HCT116 (cell line): ENCODE measurements around the gene KCND3. TPM values are rescaled to one million over a fixed set of nuclear protein-coding genes. Genes with fewer than 3 reads are reported as not detected.

Experiments
- ATAC-seq: fragments of 200-7000 bp; cut with Tn5 transposase; 2 replicates; pipeline ENCODE4 v1.9.1; 2020; ENCODE audit warnings: mild to moderate bottlenecking, moderate library complexity
- BruUV-seq: library from RNA; stranded (reverse); fragments of 400-500 nt; replicated peaks from 2 replicates; lab custom pipeline; 2021; lab: Mats Ljungman, UMichigan
- CTCF ChIA-PET: fragments of 300-600 bp; sonication (Branson Sonifier 250); formaldehyde crosslinking; loops from one replicate; lab custom pipeline; 2021; ENCODE audit warnings: antibody characterized with exemption; lab: Charles Lee
- POLR2A ChIA-PET: fragments of 300-600, 350-600 bp; sonication (Branson Sonifier 250); formaldehyde crosslinking; loops from one replicate; lab custom pipeline; 2021; ENCODE audit warnings: antibody characterized with exemption; lab: Charles Lee
- RAD21 ChIA-PET, 2 experiments: fragments of 300-600 bp; sonication (Branson Sonifier 250); formaldehyde crosslinking; loops; one replicate each; lab custom pipeline; 2023; ENCODE audit warnings: low total read pairs in 2 of 2; ENCODE audit not compliant: uncharacterized antibody in 2 of 2, unreplicated experiment in 2 of 2, low non-redundant PET in 1 of 2; lab: Charles Lee
- DNase-seq: peaks from one replicate; pipeline ENCODE4 v3.0.0-alpha.2; 2010; ENCODE audit warnings: low read depth, low spot score
- H2AFZ ChIP-seq: fragments of 200-600 bp; shearing (Covaris generic), sonication (generic); 2 replicates; pipeline ENCODE4 v1.6.1; 2017; ENCODE audit warnings: low read depth, mixed run types, mixed read lengths, antibody characterized with exemption, low read length; ENCODE audit not compliant: poor library complexity, severe bottlenecking
- H3K27ac ChIP-seq: 2 replicates; pipeline ENCODE4 v1.5.1; 2012; ENCODE audit warnings: low read depth, low read length
- H3K27me3 ChIP-seq: fragments of 200-600 bp; sonication (generic); 2 replicates; pipeline ENCODE4 v1.6.1; 2016; ENCODE audit warnings: mixed run types, low read length, mixed read lengths; ENCODE audit not compliant: insufficient read depth
- H3K36me3 ChIP-seq, 2 experiments: fragments of 200-500 bp in 1 of 2; fragments of 200-600 bp in 1 of 2; sonication (Bioruptor generic) in 1 of 2; sonication (generic) in 1 of 2; 2 replicates each; pipeline versions ENCODE4 v1.5.1 to v1.6.1; 2014 to 2016; ENCODE audit warnings: low read length in 2 of 2, inconsistent platforms in 1 of 2, mixed read lengths in 1 of 2, mixed run types in 1 of 2; ENCODE audit not compliant: insufficient read depth in 2 of 2, control insufficient read depth in 1 of 2
- H3K4me1 ChIP-seq, 2 experiments: fragments of 200-600 bp in 1 of 2; sonication (generic) in 1 of 2; 2 replicates each; pipeline versions ENCODE4 v1.5.1 to v1.6.1; 2012 to 2017; ENCODE audit warnings: low read length in 2 of 2, inconsistent platforms in 1 of 2, mild to moderate bottlenecking in 1 of 2, mixed read lengths in 1 of 2, mixed run types in 1 of 2, moderate library complexity in 1 of 2; ENCODE audit not compliant: insufficient read depth in 2 of 2, control insufficient read depth in 1 of 2
- H3K4me2 ChIP-seq: fragments of 200-600 bp; sonication (generic); 2 replicates; pipeline ENCODE4 v1.6.1; 2017; ENCODE audit warnings: mixed run types, low read length, mixed read lengths
- H3K4me3 ChIP-seq, 2 experiments: fragments of 200-600 bp in 1 of 2; sonication (generic) in 1 of 2; replicated peaks in 1 of 2; 2 replicates each; pipeline ENCODE4 v1.5.1; 2011 to 2016; ENCODE audit warnings: low read length in 2 of 2, control low read depth in 1 of 2, low read depth in 1 of 2, mild to moderate bottlenecking in 1 of 2, mixed read lengths in 1 of 2, mixed run types in 1 of 2
- H3K79me2 ChIP-seq: fragments of 200-600 bp; sonication (generic); 2 replicates; pipeline ENCODE4 v1.6.1; 2017; ENCODE audit warnings: mild to moderate bottlenecking, mixed run types, low read length, moderate library complexity, mixed read lengths; ENCODE audit not compliant: insufficient read depth
- H3K9ac ChIP-seq: fragments of 200-600 bp; sonication (generic); 2 replicates; pipeline ENCODE4 v1.6.1; 2016; ENCODE audit warnings: low read length, mixed read lengths
- H3K9me2 ChIP-seq: fragments of 200-600 bp; sonication (generic), shearing (Covaris generic); 2 replicates; pipeline ENCODE4 v1.6.1; 2017; ENCODE audit warnings: mixed run types, mild to moderate bottlenecking, moderate library complexity; ENCODE audit not compliant: insufficient read depth
- H3K9me3 ChIP-seq, 2 experiments: fragments of 200-500 bp in 1 of 2; fragments of 200-600 bp in 1 of 2; sonication (Bioruptor generic) in 1 of 2; sonication (generic) in 1 of 2; 2 replicates each; pipeline ENCODE4 v1.6.1; 2014 to 2017; ENCODE audit warnings: low read length in 2 of 2, mixed read lengths in 2 of 2, inconsistent platforms in 1 of 2, low read depth in 1 of 2, mild to moderate bottlenecking in 1 of 2, mixed run types in 1 of 2, moderate library complexity in 1 of 2; ENCODE audit not compliant: control insufficient read depth in 1 of 2, insufficient read depth in 1 of 2
- H4K20me1 ChIP-seq: fragments of 200-600 bp; sonication (generic), shearing (Covaris generic); 2 replicates; pipeline ENCODE4 v1.6.1; 2017; ENCODE audit warnings: mixed run types, mild to moderate bottlenecking, moderate library complexity; ENCODE audit not compliant: insufficient read depth
- ATF3 ChIP-seq: IDR thresholded peaks from 2 replicates; pipeline ENCODE4 v1.6.1; 2012
- EZH2 ChIP-seq: fragments of 200-600 bp; sonication (generic); IDR thresholded peaks from 2 replicates; pipeline ENCODE4 v1.6.1; 2017; ENCODE audit warnings: antibody characterized with exemption, mixed run types
- MAX ChIP-seq: IDR thresholded peaks from 2 replicates; pipeline ENCODE4 v1.6.1; 2012
- POLR2AphosphoS5 ChIP-seq: IDR thresholded peaks from 2 replicates; pipeline ENCODE4 v1.6.1; 2011; ENCODE audit warnings: mild to moderate bottlenecking, low read depth, low read length, moderate library complexity
- REST ChIP-seq: IDR thresholded peaks from 2 replicates; pipeline ENCODE4 v1.6.1; 2012; ENCODE audit warnings: low read depth
- SRF ChIP-seq: IDR thresholded peaks from 2 replicates; pipeline ENCODE4 v1.6.1; 2012; ENCODE audit warnings: low read depth
- TCF7L2 ChIP-seq: IDR thresholded peaks from 2 replicates; pipeline ENCODE4 v1.7.0; 2011; ENCODE audit warnings: borderline replicate concordance, inconsistent platforms; ENCODE audit not compliant: insufficient read depth, insufficient read length; ENCODE audit errors: extremely low read depth
- ZNF274 ChIP-seq: fragments of 200-500 bp; sonication (Bioruptor generic); IDR thresholded peaks from 2 replicates; pipeline ENCODE4 v1.6.1; 2014; ENCODE audit warnings: mild to moderate bottlenecking, low read depth, low read length, inconsistent platforms
- intact Hi-C: fragments of 100-400 bp; cut with micrococcal nuclease; formaldehyde crosslinking; loops from 2 replicates; pipeline ENCODE4 v1.10.0; 2022
- total RNA-seq: library from RNA; stranded (reverse); gene quantifications from one replicate; pipeline ENCODE4 v1.2.1, GENCODE V29; 2021; ENCODE audit not compliant: unreplicated experiment

The KCND3 gene
- total RNA-seq, 1 experiment from 2014 or later, result 0.44 TPM

GRCh38 chr1:111911776-111912515 is 77.5 kb downstream of the KCND3 start:
- intact Hi-C loops, result no loop called here
- peaks cover 58% of the 10 kb centered on the region for H3K27me3 ChIP-seq
- H3K79me2 ChIP-seq, result no peaks in the 10 kb centered on the region
- DNase-seq (no peak), ATAC-seq (no peak)
- no peaks in the 10 kb centered on the region for H3K9me3 ChIP-seq
- H3K4me1 ChIP-seq, result no peaks in the 10 kb centered on the region
- H3K36me3 ChIP-seq, result no peaks in the 10 kb centered on the region
- RAD21 ChIA-PET, result no interaction called here
- H2AFZ ChIP-seq, result no peak overlapping the region
- no peak overlapping the region for H3K4me3 ChIP-seq
- TF ChIP-seq MAX (no peak), TCF7L2 (no peak), ATF3 (no peak), ZNF274 (no peak), EZH2 (no peak)
- no peaks in the 10 kb centered on the region for H4K20me1 ChIP-seq
- no peak overlapping the region for H3K4me2 ChIP-seq
- CTCF ChIA-PET, result no interaction called here
- no TSS peak for BruUV-seq
- POLR2A ChIA-PET, result no interaction called here
- H3K27ac ChIP-seq, result no peak overlapping the region
- H3K9me2 ChIP-seq, result no peaks in the 10 kb centered on the region
- no peak overlapping the region for H3K9ac ChIP-seq

GRCh38 chr1:111911061-111911460 is 78.4 kb downstream of the KCND3 start:
- Histone ChIP-seq H3K27ac (no peak overlapping the region), H3K27me3 (peaks cover 54% of the 10 kb centered on the region; the same call in 1 of the 2 replicates), H3K4me3 (no peak overlapping the region), H3K79me2 (no peaks in the 10 kb centered on the region), H2AFZ (no peak overlapping the region), H3K4me1 (no peaks in the 10 kb centered on the region), H3K4me2 (no peak overlapping the region), H3K36me3 (no peaks in the 10 kb centered on the region), H3K9me3 (no peaks in the 10 kb centered on the region), H3K9me2 (no peaks in the 10 kb centered on the region), H3K9ac (no peak overlapping the region), H4K20me1 (no peaks in the 10 kb centered on the region)
- CTCF ChIA-PET, result no interaction called here
- BruUV-seq, result no TSS peak
- ATAC-seq (no peak), DNase-seq (no peak)
- POLR2A ChIA-PET, result no interaction called here
- RAD21 ChIA-PET, result no interaction called here
- TF ChIP-seq POLR2AphosphoS5, result no peak
- no peak for TF ChIP-seq SRF
- no peak for TF ChIP-seq ZNF274
- TF ChIP-seq REST, result no peak
- no peak for TF ChIP-seq TCF7L2
- intact Hi-C loops, result no loop called here
